Loucy (cell line): ENCODE results near the gene RAPGEF2.

Experiments used
- H2AFZ ChIP-seq: fragments of 200-600 bp; sonication (generic); 2 replicates; pipeline ENCODE4 v1.6.0; 2016; ENCODE audit warnings: antibody characterized with exemption, mild to moderate bottlenecking, low read length, moderate library complexity
- H3F3A ChIP-seq: fragments of 200-600 bp; 2 replicates; pipeline ENCODE4 v1.6.0; 2016; ENCODE audit warnings: antibody characterized with exemption, low read depth, mild to moderate bottlenecking
- H3K27me3 ChIP-seq: fragments of 200-600 bp; sonication (generic); 2 replicates; pipeline ENCODE4 v1.6.1; 2014; ENCODE audit warnings: low read length, mild to moderate bottlenecking; ENCODE audit not compliant: insufficient read depth, poor library complexity, severe bottlenecking
- H3K36me3 ChIP-seq: fragments of 200-600 bp; sonication (generic); 2 replicates; pipeline ENCODE4 v1.6.1; 2016; ENCODE audit warnings: low read length; ENCODE audit not compliant: insufficient read depth
- H3K4me1 ChIP-seq: fragments of 200-600 bp; sonication (generic); 2 replicates; pipeline ENCODE4 v1.5.1; 2014; ENCODE audit warnings: low read length, mild to moderate bottlenecking; ENCODE audit not compliant: insufficient read depth, poor library complexity, severe bottlenecking
- H3K4me2 ChIP-seq: fragments of 200-600 bp; sonication (generic); 2 replicates; pipeline ENCODE4 v1.6.0; 2014; ENCODE audit warnings: antibody characterized with exemption, low read length, low read depth, mild to moderate bottlenecking; ENCODE audit not compliant: poor library complexity, severe bottlenecking
- H3K4me3 ChIP-seq: fragments of 200-600 bp; sonication (generic); 2 replicates; pipeline ENCODE4 v1.5.1; 2014; ENCODE audit warnings: low read length, mild to moderate bottlenecking, mixed read lengths; ENCODE audit not compliant: poor library complexity, severe bottlenecking
- H3K79me2 ChIP-seq: fragments of 200-600 bp; sonication (generic); 2 replicates; pipeline ENCODE4 v1.6.1; 2014; ENCODE audit warnings: low read length; ENCODE audit not compliant: insufficient read depth
- H3K9ac ChIP-seq: fragments of 200-600 bp; sonication (generic); 2 replicates; pipeline ENCODE4 v1.6.0; 2014; ENCODE audit warnings: mild to moderate bottlenecking, low read depth, low read length, moderate library complexity; ENCODE audit not compliant: poor library complexity, severe bottlenecking
- H3K9me2 ChIP-seq: fragments of 200-600 bp; sonication (generic); replicated peaks from 2 replicates; pipeline ENCODE4 v1.6.1; 2016; ENCODE audit warnings: low read depth, low read length, mixed read lengths
- H3K9me3 ChIP-seq: fragments of 200-600 bp; sonication (generic); 2 replicates; pipeline ENCODE4 v1.6.1; 2014; ENCODE audit warnings: mild to moderate bottlenecking, antibody characterized with exemption, low read length, low read depth; ENCODE audit not compliant: insufficient read depth
- H4K20me1 ChIP-seq: fragments of 200-600 bp; sonication (generic); 2 replicates; pipeline ENCODE4 v1.6.0; 2014; ENCODE audit warnings: antibody characterized with exemption, low read length, mild to moderate bottlenecking; ENCODE audit not compliant: insufficient read depth, poor library complexity, severe bottlenecking
- CTCF ChIP-seq: fragments of 200-600 bp; sonication (generic); conservative IDR thresholded peaks from 2 replicates; pipeline ENCODE4 v1.5.1; 2014; ENCODE audit warnings: mild to moderate bottlenecking, antibody characterized with exemption, low read length
- EZH2phosphoT487 ChIP-seq: fragments of 200-600 bp; IDR thresholded peaks from 2 replicates; pipeline ENCODE4 v1.6.1; 2018; ENCODE audit warnings: antibody characterized with exemption, mild to moderate bottlenecking, moderate library complexity, borderline replicate concordance

RAPGEF2 gene

GRCh38 chr4:159101988-159102621 lies 774 bp upstream of the RAPGEF2 start:
- Histone ChIP-seq H3K36me3 (no peaks in the 10 kb centered on the region), H3K79me2 (peaks cover 36% of the 10 kb centered on the region), H3F3A (0 out of 2 replicates have a peak, but pooled peaks cover 1% of the 10 kb centered on the region), H3K9me3 (no peaks in the 10 kb centered on the region), H3K9me2 (no peaks in the 10 kb centered on the region), H3K9ac (peak overlapping the region; percentile 51), H3K4me1 (peaks cover 33% of the 10 kb centered on the region), H3K4me3 (peak overlapping the region; percentile 81), H4K20me1 (peaks cover 33% of the 10 kb centered on the region), H3K27me3 (no peaks in the 10 kb centered on the region), H2AFZ (peak overlapping the region; percentile 79), H3K4me2 (peak overlapping the region; percentile 78)
- TF ChIP-seq CTCF (no peak), EZH2phosphoT487 (no peak)

DNA sequence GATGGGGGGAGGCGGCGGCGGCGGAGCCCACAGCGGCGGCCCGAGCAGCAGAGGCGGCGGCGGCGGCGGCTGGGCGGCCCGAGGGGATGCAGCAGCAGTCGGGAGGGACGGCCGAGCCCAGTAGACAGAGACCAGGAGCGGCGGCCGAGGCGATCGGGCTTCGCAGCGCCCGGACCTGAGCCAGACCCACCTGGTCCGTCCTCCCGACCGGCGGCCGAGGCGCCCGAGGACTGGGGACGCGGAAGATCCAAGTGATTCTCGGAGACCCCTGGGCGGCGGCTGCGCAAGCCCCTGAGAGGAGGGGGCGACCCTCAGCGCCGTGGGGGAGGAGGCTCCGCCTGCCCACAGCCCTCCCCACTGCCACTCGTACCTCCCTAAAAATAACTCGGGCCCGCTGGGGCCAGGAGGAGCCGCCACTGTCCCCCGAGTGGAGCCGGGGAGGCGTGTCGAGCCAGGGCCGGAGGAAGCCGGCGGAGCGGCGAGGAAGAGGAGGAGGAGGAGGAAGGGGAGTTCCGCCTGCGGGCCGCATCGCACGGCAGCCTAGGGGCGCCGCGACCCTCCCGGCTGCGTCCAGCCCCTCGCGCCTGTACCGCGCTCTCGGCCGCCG lies 608 bp downstream of the RAPGEF2 start:
- peak overlapping the region; percentile 81 for H3K4me3 ChIP-seq
- peaks cover 45% of the 10 kb centered on the region for H4K20me1 ChIP-seq
- peak overlapping the region; percentile 58; the same call in 1 of the 2 replicates for H2AFZ ChIP-seq
- TF ChIP-seq CTCF (no peak), EZH2phosphoT487 (no peak)
- no peaks in the 10 kb centered on the region for H3K27me3 ChIP-seq
- peak overlapping the region; percentile 79 for H3K9ac ChIP-seq
- peak overlapping the region; percentile 55 for H3K4me2 ChIP-seq
- H3K79me2 ChIP-seq, result peaks cover 50% of the 10 kb centered on the region
- H3K36me3 ChIP-seq, result no peaks in the 10 kb centered on the region
- H3K9me3 ChIP-seq, result no peaks in the 10 kb centered on the region
- H3K9me2 ChIP-seq, result no peaks in the 10 kb centered on the region
- H3F3A ChIP-seq, result no peaks in the 10 kb centered on the region
- peaks cover 47% of the 10 kb centered on the region for H3K4me1 ChIP-seq

GRCh38 chr4:159104694-159105414 lies 2.0 kb downstream of the RAPGEF2 start:
- Histone ChIP-seq H3K27me3 (no peaks in the 10 kb centered on the region), H3K9ac (peak overlapping the region; percentile 79), H3K36me3 (no peaks in the 10 kb centered on the region), H3F3A (no peaks in the 10 kb centered on the region), H3K79me2 (peaks cover 63% of the 10 kb centered on the region), H3K4me3 (peak overlapping the region; percentile 81), H4K20me1 (peaks cover 52% of the 10 kb centered on the region), H3K4me2 (peak overlapping the region; percentile 90), H3K4me1 (peaks cover 61% of the 10 kb centered on the region), H3K9me2 (no peaks in the 10 kb centered on the region), H3K9me3 (no peaks in the 10 kb centered on the region), H2AFZ (peak overlapping the region; percentile 36; the same call in 1 of the 2 replicates)
- no peak for TF ChIP-seq EZH2phosphoT487
- TF ChIP-seq CTCF, result peak; percentile 35
